Panc1 (cell line): Measurements from ENCODE around the gene MOB3C. TPM values are rescaled to one million over a fixed set of nuclear protein-coding genes. Genes with fewer than 3 reads are reported as not detected.

ENCODE experiments used
- ATAC-seq: fragments of 200-7000 bp; cut with Tn5 transposase; 2 replicates; pipeline ENCODE4 v1.9.1; 2020; ENCODE audit warnings: mild to moderate bottlenecking, moderate library complexity
- BruUV-seq: library from RNA; stranded (reverse); fragments of 400-500 nt; replicated peaks from 2 replicates; lab custom pipeline; 2021; lab: Mats Ljungman, UMichigan
- CTCF ChIA-PET: fragments of 300-600 bp; sonication (Branson Sonifier 250); formaldehyde crosslinking; loops from one replicate; lab custom pipeline; 2022; ENCODE audit warnings: antibody characterized with exemption; lab: Charles Lee
- POLR2A ChIA-PET: fragments of 300-600 bp; sonication (Branson Sonifier 250); formaldehyde crosslinking; loops from one replicate; lab custom pipeline; 2022; ENCODE audit warnings: antibody characterized with exemption; lab: Charles Lee
- DNase-seq: peaks from one replicate; pipeline ENCODE4 v3.0.0-alpha.2; 2010; ENCODE audit warnings: low read depth, low spot score
- H3K27ac ChIP-seq: 2 replicates; pipeline ENCODE4 v1.5.1; 2011; ENCODE audit warnings: mild to moderate bottlenecking, low read length, inconsistent platforms
- H3K27me3 ChIP-seq: fragments of 200-500 bp; sonication (Bioruptor generic); 2 replicates; pipeline ENCODE4 v1.6.0; 2014; ENCODE audit warnings: low read length, inconsistent platforms; ENCODE audit not compliant: control insufficient read depth, insufficient read depth
- H3K36me3 ChIP-seq: fragments of 200-500 bp; sonication (Bioruptor generic); 2 replicates; pipeline ENCODE4 v1.5.1; 2014; ENCODE audit warnings: inconsistent platforms, mild to moderate bottlenecking, low read length, moderate library complexity; ENCODE audit not compliant: control insufficient read depth, insufficient read depth
- H3K4me1 ChIP-seq: 2 replicates; pipeline ENCODE4 v1.5.1; 2011; ENCODE audit warnings: inconsistent platforms, mild to moderate bottlenecking, low read length, moderate library complexity; ENCODE audit not compliant: control insufficient read depth, insufficient read depth
- H3K4me3 ChIP-seq, 2 experiments: 2 replicates each; pipeline ENCODE4 v1.5.1; 2011 to 2012; ENCODE audit warnings: low read depth in 2 of 2, low read length in 2 of 2, mild to moderate bottlenecking in 2 of 2, inconsistent platforms in 1 of 2, moderate library complexity in 1 of 2
- H3K9me3 ChIP-seq: fragments of 200-500 bp; sonication (Bioruptor generic); 2 replicates; pipeline ENCODE4 v1.5.1; 2014; ENCODE audit warnings: low read depth, mild to moderate bottlenecking, inconsistent platforms, low read length, moderate library complexity; ENCODE audit not compliant: control insufficient read depth, insufficient read depth
- CTCF ChIP-seq: fragments of 450-650 bp; IDR thresholded peaks from 2 replicates; pipeline ENCODE4 v1.5.1; 2017; ENCODE audit warnings: mild to moderate bottlenecking
- POLR2AphosphoS5 ChIP-seq: IDR thresholded peaks from 2 replicates; pipeline ENCODE4 v1.6.1; 2012; ENCODE audit warnings: mild to moderate bottlenecking, low read depth, low read length, moderate library complexity
- REST ChIP-seq, 2 experiments: IDR thresholded peaks; 2 replicates each; pipeline ENCODE4 v1.6.1; 2011 to 2012; ENCODE audit warnings: low read depth in 2 of 2, control low read depth in 1 of 2, low read length in 1 of 2, mild to moderate bottlenecking in 1 of 2, moderate library complexity in 1 of 2; ENCODE audit not compliant: insufficient read depth in 1 of 2
- SIN3A ChIP-seq: IDR thresholded peaks from 2 replicates; pipeline ENCODE4 v1.6.1; 2012; ENCODE audit warnings: low read depth, mild to moderate bottlenecking, low read length, moderate library complexity, borderline replicate concordance; ENCODE audit not compliant: insufficient read depth
- TCF7L2 ChIP-seq: IDR thresholded peaks from 2 replicates; pipeline ENCODE4 v1.6.1; 2011; ENCODE audit warnings: mild to moderate bottlenecking, low read depth, low read length, inconsistent platforms
- in situ Hi-C: cut with HindIII; loops from 2 replicates; pipeline ENCODE4 v1.10.0; 2016; ENCODE audit warnings: low sequenced_read_pairs, low pct_unique_long_range_greater_than_20kb
- intact Hi-C: fragments of 100-400 bp; cut with micrococcal nuclease; formaldehyde crosslinking; loops from one replicate; pipeline ENCODE4 v1.10.0; 2022; ENCODE audit not compliant: unreplicated experiment
- total RNA-seq: library from RNA; stranded (reverse); gene quantifications from one replicate; pipeline ENCODE4 v1.2.1, GENCODE V29; 2021; ENCODE audit not compliant: unreplicated experiment

The MOB3C gene
- total RNA-seq, 1 experiment from 2014 or later: 10.5 TPM

- TF ChIP-seq POLR2AphosphoS5: no peak
- H3K4me3 ChIP-seq: no peak overlapping the region
- H3K27me3 ChIP-seq: no peaks in the 10 kb centered on the region
- no peak for ATAC-seq
- H3K4me1 ChIP-seq: no peaks in the 10 kb centered on the region
- no peak for DNase-seq
- H3K36me3 ChIP-seq: no peaks in the 10 kb centered on the region
- CTCF ChIA-PET: no interaction called here
- intact Hi-C loops (no loop called here), in situ Hi-C loops (no loop called here)
- no TSS peak for BruUV-seq
- POLR2A ChIA-PET: no interaction called here
- no peak overlapping the region for H3K27ac ChIP-seq
- no peaks in the 10 kb centered on the region for H3K9me3 ChIP-seq
Measured at GRCh38 chr1:46575778-46576177, 40.8 kb downstream of the MOB3C start.

- BruUV-seq: no TSS peak
- Histone ChIP-seq H3K4me3 (no peak overlapping the region), H3K4me1 (no peaks in the 10 kb centered on the region), H3K27ac (no peak overlapping the region), H3K27me3 (no peaks in the 10 kb centered on the region), H3K9me3 (no peaks in the 10 kb centered on the region), H3K36me3 (no peaks in the 10 kb centered on the region)
- intact Hi-C loops: no loop called here
- POLR2A ChIA-PET: no interaction called here
- CTCF ChIA-PET: no interaction called here
- ATAC-seq (no peak), DNase-seq (no peak)
- in situ Hi-C loops: no loop called here
- TF ChIP-seq CTCF (no peak), SIN3A (no peak), REST (IDR thresholded peaks at IDR 0.05; ENCODE audit: insufficient read depth in 1 of 2, low read depth in 2 of 2, low read length in 1 of 2) (no peak), POLR2AphosphoS5 (no peak), TCF7L2 (no peak)
Measured at GRCh38 chr1:46575300-46575699, 41.3 kb downstream of the MOB3C start.

- Histone ChIP-seq H3K4me1 (no peaks in the 10 kb centered on the region), H3K27me3 (no peaks in the 10 kb centered on the region), H3K9me3 (no peaks in the 10 kb centered on the region), H3K27ac (no peak overlapping the region), H3K4me3 (no peak overlapping the region), H3K36me3 (no peaks in the 10 kb centered on the region)
- DNase-seq (no peak), ATAC-seq (no peak)
- POLR2A ChIA-PET: no interaction called here
- in situ Hi-C loops: no loop called here
- intact Hi-C loops: no loop called here
- TF ChIP-seq CTCF: no peak
- no peak for TF ChIP-seq SIN3A
- no peak for TF ChIP-seq TCF7L2
- TF ChIP-seq REST (IDR thresholded peaks at IDR 0.05; ENCODE audit: insufficient read depth in 1 of 2, low read depth in 2 of 2, low read length in 1 of 2): no peak
- no peak for TF ChIP-seq POLR2AphosphoS5
- no TSS peak for BruUV-seq
- CTCF ChIA-PET: no interaction called here
Measured at GRCh38 chr1:46571691-46572225, 44.9 kb downstream of the MOB3C start.
